Fibroblast of lung (primary cell): Measurements from ENCODE around the gene BRD2. TPM values are rescaled to one million over a fixed set of nuclear protein-coding genes. Genes with fewer than 3 reads are reported as not detected.
A peak's percentile ranks its signal among the peaks of the same experiment; 100 is the strongest.

Experiments used
- DNase-seq, 2 donors: peaks; one replicate each; pipeline versions ENCODE4 v3.0.0 to v3.0.0-alpha.2; 2010; ENCODE audit warnings: low read depth in 2 of 2
- H2AFZ ChIP-seq: 2 replicates; pipeline ENCODE4 v1.5.1; 2012; ENCODE audit warnings: low read length, control low read depth, inconsistent platforms
- H3K27ac ChIP-seq: 2 replicates; pipeline ENCODE4 v1.5.1; 2011; ENCODE audit warnings: low read length, control low read depth; ENCODE audit not compliant: insufficient read depth
- H3K27me3 ChIP-seq: 2 replicates; pipeline ENCODE4 v1.5.1; 2011; ENCODE audit warnings: mild to moderate bottlenecking, low read length; ENCODE audit not compliant: control insufficient read depth, insufficient read depth
- H3K36me3 ChIP-seq: 2 replicates; pipeline ENCODE4 v1.5.1; 2011; ENCODE audit warnings: low read length; ENCODE audit not compliant: control insufficient read depth, insufficient read depth
- H3K4me1 ChIP-seq: 2 replicates; pipeline ENCODE4 v1.5.1; 2011; ENCODE audit warnings: low read length; ENCODE audit not compliant: control insufficient read depth, insufficient read depth; ENCODE audit errors: extremely low read depth
- H3K4me2 ChIP-seq: 2 replicates; pipeline ENCODE4 v1.5.1; 2011; ENCODE audit warnings: low read length, control low read depth; ENCODE audit not compliant: insufficient read depth; ENCODE audit errors: extremely low read depth
- H3K4me3 ChIP-seq, 4 experiments: fragments of 200-600 bp in 1 of 4; sonication (generic) in 1 of 4; replicated peaks in 1 of 4; 2 replicates each; pipeline ENCODE4 v1.5.1; 2011 to 2016; ENCODE audit warnings: low read length in 4 of 4, low read depth in 3 of 4, mild to moderate bottlenecking in 3 of 4, control low read depth in 2 of 4, inconsistent platforms in 1 of 4, mixed read lengths in 1 of 4; ENCODE audit not compliant: insufficient read depth in 1 of 4; ENCODE audit errors: control extremely low read depth in 1 of 4
- H3K79me2 ChIP-seq: 2 replicates; pipeline ENCODE4 v1.5.1; 2012; ENCODE audit warnings: mild to moderate bottlenecking, low read length, inconsistent platforms; ENCODE audit not compliant: control insufficient read depth, insufficient read depth
- H3K9ac ChIP-seq: 2 replicates; pipeline ENCODE4 v1.5.1; 2011; ENCODE audit warnings: mild to moderate bottlenecking, low read length, control low read depth; ENCODE audit not compliant: insufficient read depth
- H3K9me3 ChIP-seq: 2 replicates; pipeline ENCODE4 v1.5.1; 2012; ENCODE audit warnings: low read depth, low read length; ENCODE audit not compliant: control insufficient read depth, insufficient read depth
- H4K20me1 ChIP-seq: 2 replicates; pipeline ENCODE4 v1.5.1; 2011; ENCODE audit warnings: low read length; ENCODE audit not compliant: control insufficient read depth, insufficient read depth; ENCODE audit errors: extremely low read depth
- EZH2 ChIP-seq: IDR thresholded peaks from 2 replicates; pipeline ENCODE4 v1.5.1; 2012; ENCODE audit warnings: low read length, control low read depth, mild to moderate bottlenecking; ENCODE audit errors: missing control alignments
- polyA plus RNA-seq, 2 donors: library from polyadenylated mRNA; depleted of rRNA in 1 of 2; stranded (reverse) in 1 of 2; unstranded in 1 of 2; fragments of >200 nt; gene quantifications; 2 replicates each; pipeline ENCODE4 v1.2.1, GENCODE V29; 2011 to 2012; ENCODE audit warnings: missing spikeins in 1 of 2
- total RNA-seq: library from RNA; depleted of rRNA; stranded (reverse); fragments of >200 nt; gene quantifications from 2 replicates; pipeline ENCODE4 v1.2.1, GENCODE V29; 2014
- TF ChIP-seq, protein P1 (sequence below), 2 donors: IDR thresholded peaks in 1 of 2; conservative IDR thresholded peaks in 1 of 2; 1 replicate in 1 of 2; 2 replicates in 1 of 2; pipeline ENCODE4 v1.5.1; 2011 to 2012; ENCODE audit warnings: low read length in 2 of 2, control low read depth in 1 of 2, inconsistent platforms in 1 of 2, low read depth in 1 of 2, mild to moderate bottlenecking in 1 of 2

The BRD2 gene
- total and polyA plus RNA-seq, 2 donors (not counting 1 experiment from before 2014, with no cell fraction given) = 75.6 to 126 TPM

- Histone ChIP-seq H2AFZ (no peak overlapping the region), H3K4me2 (no peak overlapping the region), H3K9ac (no peak overlapping the region), H4K20me1 (no peaks in the 10 kb centered on the region), H3K27me3 (peaks cover 24% of the 10 kb centered on the region), H3K9me3 (no peaks in the 10 kb centered on the region), H3K4me1 (no peaks in the 10 kb centered on the region), H3K27ac (no peak overlapping the region), H3K36me3 (no peaks in the 10 kb centered on the region), H3K79me2 (no peaks in the 10 kb centered on the region), H3K4me3 (no peak overlapping the region)
- no peak for TF ChIP-seq EZH2
- TF ChIP-seq, protein P1, sequence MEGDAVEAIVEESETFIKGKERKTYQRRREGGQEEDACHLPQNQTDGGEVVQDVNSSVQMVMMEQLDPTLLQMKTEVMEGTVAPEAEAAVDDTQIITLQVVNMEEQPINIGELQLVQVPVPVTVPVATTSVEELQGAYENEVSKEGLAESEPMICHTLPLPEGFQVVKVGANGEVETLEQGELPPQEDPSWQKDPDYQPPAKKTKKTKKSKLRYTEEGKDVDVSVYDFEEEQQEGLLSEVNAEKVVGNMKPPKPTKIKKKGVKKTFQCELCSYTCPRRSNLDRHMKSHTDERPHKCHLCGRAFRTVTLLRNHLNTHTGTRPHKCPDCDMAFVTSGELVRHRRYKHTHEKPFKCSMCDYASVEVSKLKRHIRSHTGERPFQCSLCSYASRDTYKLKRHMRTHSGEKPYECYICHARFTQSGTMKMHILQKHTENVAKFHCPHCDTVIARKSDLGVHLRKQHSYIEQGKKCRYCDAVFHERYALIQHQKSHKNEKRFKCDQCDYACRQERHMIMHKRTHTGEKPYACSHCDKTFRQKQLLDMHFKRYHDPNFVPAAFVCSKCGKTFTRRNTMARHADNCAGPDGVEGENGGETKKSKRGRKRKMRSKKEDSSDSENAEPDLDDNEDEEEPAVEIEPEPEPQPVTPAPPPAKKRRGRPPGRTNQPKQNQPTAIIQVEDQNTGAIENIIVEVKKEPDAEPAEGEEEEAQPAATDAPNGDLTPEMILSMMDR (conservative IDR thresholded peaks at IDR 0.05 in 1 of 2, IDR thresholded peaks at IDR 0.05 in 1 of 2; ENCODE audit: low read depth in 1 of 2, low read length in 2 of 2) = no peak
- no peak for DNase-seq
Observed at GRCh38 chr6:33004940-33005339, 36.5 kb downstream of the BRD2 start.

DNA sequence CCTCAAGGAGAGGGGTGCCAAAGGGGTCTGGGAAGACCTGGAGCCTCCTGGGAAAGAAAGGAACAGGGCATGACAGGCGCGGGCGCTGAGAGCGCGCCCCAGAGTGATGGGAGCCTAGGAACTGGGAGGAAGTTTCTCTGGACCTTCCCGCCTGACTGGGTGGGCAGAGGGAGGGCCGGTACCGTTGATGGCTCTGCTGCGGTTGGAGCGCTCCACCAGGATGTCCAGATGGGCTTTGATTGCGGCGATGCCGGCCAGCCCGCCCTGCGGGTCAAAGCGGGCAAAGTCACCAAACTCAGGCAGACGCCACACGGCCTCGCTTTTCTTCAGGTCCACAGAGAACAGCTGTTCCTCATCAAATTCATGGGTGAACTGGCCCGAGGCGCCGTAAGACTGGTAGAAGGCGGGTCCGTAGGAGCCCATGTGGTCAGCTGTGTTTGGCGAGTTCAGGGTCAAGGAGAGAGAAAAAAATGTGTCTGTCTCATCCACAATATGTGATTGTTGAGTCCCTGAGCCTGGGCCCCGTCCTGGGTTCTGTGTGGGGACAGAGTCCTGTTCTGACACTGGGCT is 39.5 kb downstream of the BRD2 start:
- Histone ChIP-seq H3K4me2 (no peak overlapping the region), H3K4me3 (no peak overlapping the region), H3K9ac (no peak overlapping the region), H3K9me3 (no peaks in the 10 kb centered on the region), H3K27me3 (peaks cover 15% of the 10 kb centered on the region), H3K27ac (no peak overlapping the region), H4K20me1 (no peaks in the 10 kb centered on the region), H3K79me2 (no peaks in the 10 kb centered on the region), H3K36me3 (no peaks in the 10 kb centered on the region), H2AFZ (no peak overlapping the region), H3K4me1 (no peaks in the 10 kb centered on the region)
- TF ChIP-seq, protein P1 (conservative IDR thresholded peaks at IDR 0.05 in 1 of 2, IDR thresholded peaks at IDR 0.05 in 1 of 2; ENCODE audit: low read depth in 1 of 2, low read length in 2 of 2) = no peak
- no peak for TF ChIP-seq EZH2
- DNase-seq = no peak

- Histone ChIP-seq H3K36me3 (no peaks in the 10 kb centered on the region), H3K4me3 (no peak within 1 kb of the TSS), H3K27ac (no peak within 1 kb of the TSS), H3K9ac (no peak within 1 kb of the TSS), H4K20me1 (no peaks in the 10 kb centered on the region), H3K4me2 (no peak within 1 kb of the TSS), H3K9me3 (no peaks in the 10 kb centered on the region), H3K4me1 (no peaks in the 10 kb centered on the region), H3K27me3 (peaks cover 14% of the 10 kb centered on the region), H3K79me2 (no peaks in the 10 kb centered on the region), H2AFZ (no peak within 1 kb of the TSS)
- TF ChIP-seq, protein P1 (conservative IDR thresholded peaks at IDR 0.05 in 1 of 2, IDR thresholded peaks at IDR 0.05 in 1 of 2; ENCODE audit: low read depth in 1 of 2, low read length in 2 of 2) = no peak
- TF ChIP-seq EZH2 = no peak
- DNase-seq = peak; percentile 8 to 11
Observed at GRCh38 chr6:33008944-33009861, 40.8 kb downstream of the BRD2 start, which contains the start of gene HLA-DOA. Gene HLA-DOA, minus strand, starts transcription at chr6:33009591.
